ENCODE results near the gene SPIRE1.
"Not testable (repeated sequence)": the region's sequence is repeated elsewhere in the genome, so short reads cannot be mapped to it uniquely, and the experiment has no call there.

DNA sequence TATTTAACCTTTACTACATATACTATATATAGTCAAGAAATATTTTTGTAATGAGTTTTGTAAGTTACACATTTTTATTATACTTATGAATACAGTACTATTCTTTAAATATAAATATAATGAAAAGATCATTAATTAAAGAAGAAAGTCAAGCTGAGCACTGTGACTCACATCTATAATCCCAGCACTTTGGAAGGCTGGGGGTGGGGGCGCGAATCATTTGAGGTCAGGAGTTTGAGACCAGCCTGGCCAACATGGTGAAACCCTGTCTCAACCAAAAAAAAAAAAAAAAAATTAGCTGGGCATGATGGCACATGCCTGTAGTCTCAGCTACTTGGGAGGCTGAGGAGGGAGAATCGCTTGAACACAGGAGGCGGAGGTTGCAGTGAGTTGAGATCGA, 14.2 kb downstream of the SPIRE1 start:
- TF ChIP-seq POLR2A (IDR thresholded peaks at IDR 0.05; ENCODE audit: low read length); GATA1 (IDR thresholded peaks at IDR 0.05; ENCODE audit: low read depth, low read length): not testable (repeated sequence)

All from erythroblast (primary cell).